GM18505 (cell line): ENCODE measurements around the gene RGS17.

ENCODE experiments used
- ATAC-seq: cut with Tn5 transposase; IDR thresholded peaks from one replicate; pipeline ENCODE4 v1.9.1; 2021; ENCODE audit not compliant: unreplicated experiment
- POLR2A ChIP-seq: IDR thresholded peaks from 4 replicates; pipeline ENCODE4 v1.6.1; 2011; ENCODE audit warnings: borderline replicate concordance; ENCODE audit not compliant: insufficient read depth, insufficient read length; ENCODE audit errors: extremely low read depth

RGS17 gene

DNA sequence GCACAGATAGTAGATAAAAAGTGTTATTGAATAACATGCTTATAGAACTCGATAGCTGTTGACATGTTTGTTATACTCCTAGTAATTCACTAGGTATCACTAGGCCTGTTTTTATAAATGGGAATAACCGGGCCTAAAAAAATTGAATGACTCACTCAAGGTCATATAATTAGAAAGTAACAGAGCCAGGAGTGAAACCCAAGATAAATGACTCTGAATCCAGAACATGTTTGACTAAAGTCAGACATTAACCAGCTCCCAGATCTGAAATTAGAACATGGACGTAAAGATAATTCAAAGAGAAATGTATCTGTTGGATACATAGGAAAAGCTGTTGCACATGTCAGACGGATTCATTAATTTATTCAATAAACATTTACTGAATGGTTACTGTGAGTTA is 26.9 kb downstream of the RGS17 start:
- TF ChIP-seq POLR2A: no peak
- ATAC-seq: no peak

DNA sequence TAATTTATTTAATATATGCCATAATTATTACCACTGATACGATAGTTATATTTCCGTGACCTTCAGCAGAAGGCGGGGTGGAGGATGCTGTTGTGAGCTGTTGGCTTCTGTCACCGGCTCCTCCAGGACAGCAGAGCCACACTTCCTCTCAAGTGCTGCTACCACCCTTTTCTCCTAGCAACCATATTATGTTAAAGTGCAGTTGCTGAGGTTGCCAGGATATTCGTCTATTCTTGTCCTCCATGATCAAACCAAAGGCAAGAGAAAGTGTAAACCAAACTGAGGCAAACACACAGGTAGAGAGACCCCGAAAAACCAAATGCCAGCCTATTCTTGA is 27.8 kb downstream of the RGS17 start:
- ATAC-seq: no peak
- TF ChIP-seq POLR2A: no peak

DNA sequence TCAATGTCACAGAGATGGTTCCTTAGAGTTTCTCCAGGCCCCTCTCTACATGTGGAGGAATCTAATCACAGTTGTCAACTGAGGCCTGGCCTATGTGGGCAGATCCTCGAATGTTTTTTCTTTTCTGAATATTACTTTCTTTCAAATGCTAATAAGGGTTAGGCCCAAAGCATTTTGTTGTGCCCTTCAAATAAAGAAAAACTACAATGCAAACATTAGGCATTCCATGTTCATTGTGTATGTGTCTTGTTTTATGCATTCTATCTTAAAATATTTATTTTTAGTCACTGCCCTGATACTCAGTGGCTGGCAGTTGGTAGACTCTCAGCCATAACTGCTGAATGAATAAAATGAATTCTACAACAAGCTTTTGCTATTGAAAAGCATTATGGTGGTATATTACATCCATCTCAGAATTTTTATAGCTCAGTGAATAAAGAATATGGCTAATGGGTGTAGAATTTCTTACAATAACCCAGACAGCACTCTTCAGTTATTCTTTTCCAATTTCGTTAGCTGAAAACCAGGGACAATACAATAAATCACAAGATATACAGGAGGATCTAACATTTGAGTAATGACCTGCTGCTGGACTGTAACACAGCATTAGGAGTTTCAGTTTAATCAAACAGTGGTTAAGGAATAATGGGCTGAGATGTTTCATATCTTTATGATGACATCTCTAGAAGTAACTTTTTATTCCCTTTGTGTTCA is 28.3 kb downstream of the RGS17 start:
- no peak for ATAC-seq
- TF ChIP-seq POLR2A: no peak

DNA sequence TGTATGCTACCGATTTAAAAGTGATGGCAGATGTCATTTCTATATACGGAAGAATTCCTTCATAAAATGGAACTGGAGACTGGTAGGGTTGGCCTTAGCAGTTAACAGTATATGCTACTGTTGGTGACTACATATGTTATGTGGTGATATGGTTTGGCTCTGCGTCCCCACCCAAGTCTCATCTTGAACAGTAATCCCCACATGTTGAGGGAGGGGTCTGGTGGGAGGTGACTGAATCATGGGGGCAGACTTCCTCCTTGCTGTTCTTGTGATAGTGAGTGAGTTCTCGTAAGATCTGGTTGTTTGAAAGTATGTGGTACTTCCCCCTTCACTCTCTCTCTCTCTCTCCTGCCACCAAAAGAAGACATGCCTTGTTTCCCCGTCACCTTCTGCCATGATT is 29.6 kb downstream of the RGS17 start:
- TF ChIP-seq POLR2A: no peak
- ATAC-seq: no peak

DNA sequence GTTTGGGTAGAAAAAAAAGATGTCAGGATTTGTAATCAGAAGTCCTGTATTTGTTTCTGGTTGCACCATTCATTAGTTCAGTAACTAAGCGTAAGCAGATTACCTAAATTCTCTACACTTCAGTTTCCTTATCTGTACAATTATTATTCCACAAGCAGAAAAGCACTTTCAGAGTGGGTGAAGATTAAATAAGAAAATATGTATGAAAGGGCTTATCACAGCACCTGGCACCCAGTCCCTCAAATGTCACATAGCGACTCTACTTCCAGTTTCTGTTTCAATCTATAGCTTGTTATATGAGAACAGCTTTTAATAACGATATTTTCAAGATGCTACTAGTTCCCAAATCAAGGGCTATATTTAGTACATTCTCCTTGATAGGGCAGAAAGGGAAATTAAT is 31.4 kb downstream of the RGS17 start:
- ATAC-seq: no peak

DNA sequence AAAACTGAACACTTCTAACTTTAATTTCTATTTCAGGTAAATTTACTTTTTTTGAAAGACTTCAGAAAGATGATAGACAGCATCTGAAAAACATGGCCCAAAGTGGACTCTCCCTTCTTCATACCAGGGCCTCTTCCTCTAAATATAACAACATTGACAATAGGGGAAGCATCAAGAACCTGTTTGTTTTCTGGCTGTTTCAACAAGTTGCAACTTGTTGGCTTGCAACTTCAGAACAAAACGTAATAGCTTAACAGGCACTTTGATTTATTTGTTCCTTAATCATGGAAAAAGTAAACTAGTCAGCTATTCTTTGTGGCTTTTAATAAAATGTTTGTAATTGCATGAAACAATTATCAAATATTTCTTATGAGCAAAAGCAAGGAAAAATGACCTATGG is 34.3 kb downstream of the RGS17 start:
- no peak for TF ChIP-seq POLR2A
- no peak for ATAC-seq

More for the DNA sequence above, 31.4 kb downstream of the RGS17 start:
- TF ChIP-seq POLR2A: no peak

DNA sequence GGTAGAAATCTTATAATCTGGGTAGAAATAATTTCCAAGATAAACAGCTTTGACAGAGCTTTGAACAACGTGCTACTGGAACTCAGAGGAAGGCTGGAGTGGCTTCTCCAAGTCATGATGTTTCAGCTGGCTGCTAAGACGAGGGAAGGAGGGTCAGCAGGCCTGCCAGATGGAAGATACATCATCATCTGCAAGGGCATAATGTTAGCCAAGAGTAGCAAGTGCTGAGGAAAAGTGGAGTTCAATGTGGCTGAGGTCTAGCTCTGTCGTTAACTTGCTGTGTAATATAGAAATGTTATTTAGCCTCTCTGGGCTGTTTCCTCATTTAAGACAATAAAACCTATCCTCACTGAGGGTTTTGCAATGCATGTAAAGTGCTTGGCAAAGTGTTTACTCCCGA is 35.1 kb downstream of the RGS17 start:
- ATAC-seq: no peak
- TF ChIP-seq POLR2A: no peak

DNA sequence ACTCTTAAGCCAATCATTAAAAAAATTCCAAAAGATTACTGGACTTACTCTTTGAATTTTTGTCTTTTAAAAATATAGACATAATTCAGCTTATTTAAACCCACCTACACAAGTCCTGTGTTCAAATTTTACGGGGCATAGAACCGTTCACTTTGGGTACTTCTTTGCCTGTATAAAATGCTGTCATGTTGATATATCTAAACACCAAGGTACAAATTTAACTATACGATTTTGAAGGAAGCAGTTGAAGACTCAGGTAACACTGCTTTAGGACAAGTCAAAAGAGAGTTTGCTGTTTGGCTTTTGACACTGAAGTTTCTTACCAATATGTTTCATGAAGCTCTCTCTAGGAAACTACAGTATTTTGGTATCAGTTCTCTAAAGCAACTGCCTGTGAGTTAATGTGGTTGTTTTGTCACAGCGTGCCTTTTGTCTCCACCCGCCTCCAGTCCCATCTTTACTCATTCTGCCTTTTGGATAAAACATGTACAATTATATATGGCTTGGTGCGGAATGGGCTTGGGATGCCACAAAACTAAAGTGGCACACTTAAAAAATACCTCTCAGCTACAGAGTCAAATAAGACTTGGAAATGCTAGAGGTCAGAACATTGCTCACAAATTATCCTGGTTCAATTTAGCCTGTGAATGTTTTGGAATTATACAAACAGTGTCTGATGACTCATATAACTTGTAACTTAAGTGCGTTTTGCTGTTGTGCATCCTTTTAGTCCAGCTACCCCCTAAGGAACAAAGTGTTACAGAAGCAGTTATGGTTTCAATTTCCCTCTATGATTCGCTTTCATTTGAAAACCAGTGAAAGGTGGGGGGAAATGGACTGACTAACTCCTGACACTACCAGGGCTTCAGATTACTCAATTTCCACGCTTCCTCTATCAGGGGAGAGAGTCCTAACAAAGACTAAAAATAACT is 38.7 kb downstream of the RGS17 start:
- peak; percentile 82 for ATAC-seq
- no peak for TF ChIP-seq POLR2A

DNA sequence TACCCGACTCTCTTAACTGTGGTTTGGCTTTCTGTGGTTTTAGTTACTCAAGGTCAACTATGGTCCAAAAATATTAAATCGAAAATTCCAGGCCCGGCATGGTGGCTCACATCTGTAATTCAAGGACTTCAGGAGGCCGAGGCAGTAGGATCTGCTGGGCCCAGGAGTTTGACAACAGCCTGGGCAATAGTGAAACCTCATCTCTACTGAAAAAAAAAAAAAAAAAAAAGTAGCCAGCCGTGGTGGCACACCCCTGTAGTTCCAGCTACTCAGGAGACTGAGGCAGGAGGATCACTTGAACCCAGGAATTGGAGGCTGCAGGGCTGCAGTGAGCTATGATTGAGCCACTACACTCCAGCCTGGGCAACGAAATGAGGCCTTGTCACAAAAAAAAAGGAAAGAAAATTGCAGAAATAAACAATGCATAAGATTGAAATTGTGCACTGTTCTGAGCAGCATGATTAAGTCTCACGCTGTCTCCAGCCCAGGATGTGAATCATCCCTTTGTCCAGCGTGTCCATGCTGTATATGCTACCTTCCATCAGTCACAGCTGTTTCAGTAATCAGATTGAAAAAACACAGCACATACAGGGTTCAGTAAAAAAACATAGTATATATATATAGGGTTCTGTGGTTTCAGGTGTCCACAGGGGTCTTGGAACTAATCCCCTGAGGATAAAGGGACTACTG is 40.7 kb downstream of the RGS17 start:
- ATAC-seq: no peak
- TF ChIP-seq POLR2A: no peak

DNA sequence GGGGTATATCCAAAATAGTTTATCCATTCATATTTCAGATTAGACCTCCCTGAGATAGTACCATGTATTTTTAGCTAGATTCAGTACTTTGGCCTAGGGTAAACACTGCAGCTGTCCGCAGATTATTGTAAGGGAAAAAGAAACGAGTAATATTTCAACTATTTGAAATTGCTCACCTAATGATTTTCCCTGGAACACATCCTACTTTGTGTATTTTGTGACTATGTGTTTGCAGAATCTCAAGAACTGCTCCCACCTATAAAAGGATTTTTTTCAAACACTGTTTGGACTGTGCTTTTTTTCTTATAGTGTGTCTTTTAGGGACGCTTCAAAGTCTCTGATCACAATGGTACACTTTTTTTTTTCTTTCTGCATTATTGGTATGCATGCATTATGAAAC is 42.3 kb downstream of the RGS17 start:
- no peak for ATAC-seq
- TF ChIP-seq POLR2A: no peak

DNA sequence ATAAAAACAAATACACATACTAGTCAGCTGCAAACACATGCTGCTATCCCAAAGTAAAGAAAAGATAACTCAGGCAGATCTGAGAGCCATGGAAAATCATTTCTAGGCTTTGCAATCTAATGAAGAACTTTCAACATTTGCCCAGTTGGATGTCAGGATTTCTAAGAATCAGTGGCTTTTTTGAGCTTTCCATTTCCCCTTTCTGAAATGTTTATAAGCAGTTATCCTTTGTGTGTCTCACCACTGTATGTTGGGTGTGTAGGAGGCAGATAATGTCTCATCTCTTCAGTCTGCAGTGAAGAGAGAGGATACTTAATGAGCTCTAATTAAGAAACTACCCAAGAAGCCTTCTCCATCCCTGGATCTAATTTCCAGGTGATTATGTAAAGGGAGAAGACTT is 43.6 kb downstream of the RGS17 start:
- no peak for TF ChIP-seq POLR2A
- no peak for ATAC-seq

DNA sequence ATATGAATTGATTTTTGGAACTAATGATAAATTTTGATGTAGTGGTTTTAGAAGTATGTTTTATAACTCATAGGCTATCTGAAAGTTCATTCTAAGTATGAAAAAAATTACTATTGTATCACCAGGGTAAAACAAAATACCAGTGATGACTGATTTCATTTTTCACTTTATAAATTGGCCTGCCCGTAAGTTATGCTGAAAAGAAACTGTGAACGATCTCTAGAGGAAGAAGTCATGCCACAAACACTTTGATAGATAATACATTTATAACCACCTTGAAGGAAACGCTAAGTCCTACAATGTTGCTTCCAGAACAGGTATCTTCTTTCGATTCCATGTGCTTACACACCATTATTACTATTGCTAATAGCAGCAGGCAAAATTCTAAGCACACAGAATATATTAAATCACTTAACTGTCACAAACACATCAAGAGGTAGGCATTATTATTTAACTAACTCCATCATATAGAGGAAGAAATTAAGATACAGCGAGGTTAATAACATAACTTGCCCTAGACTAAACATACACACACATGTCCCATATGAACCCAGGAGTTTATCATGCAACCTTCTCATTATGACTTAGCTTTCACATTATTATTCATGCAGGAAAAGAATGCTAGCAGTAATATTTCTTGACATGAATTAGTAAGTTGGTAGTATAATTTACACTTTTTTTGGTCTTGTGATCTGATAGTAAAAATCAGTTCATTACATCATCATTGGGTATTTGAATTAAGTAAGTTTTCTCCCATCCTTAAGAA is 44.7 kb downstream of the RGS17 start:
- no peak for TF ChIP-seq POLR2A
- ATAC-seq: no peak

DNA sequence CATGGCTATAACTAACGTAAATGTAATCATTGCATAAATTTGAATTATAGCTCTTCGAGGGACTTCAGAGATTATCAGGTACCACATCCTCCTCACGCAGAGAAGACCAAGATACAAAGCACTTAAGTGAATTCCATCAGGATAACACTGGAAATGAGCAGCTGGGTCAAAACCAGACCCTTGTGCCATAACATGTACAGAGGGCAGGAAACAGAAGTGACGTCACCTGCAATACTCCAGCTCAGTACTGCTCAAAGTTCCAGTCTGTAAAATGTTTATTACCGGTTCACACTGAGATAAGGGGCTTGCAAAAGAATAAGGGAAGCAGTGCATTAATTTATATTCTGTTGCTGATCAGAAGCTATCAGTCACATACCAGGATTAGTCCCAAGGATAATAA is 45.8 kb downstream of the RGS17 start:
- no peak for TF ChIP-seq POLR2A
- no peak for ATAC-seq
